Measurements from ENCODE around the gene MAP2K2. TPM values are rescaled to one million over a fixed set of nuclear protein-coding genes. Genes with fewer than 3 reads are reported as not detected.

MAP2K2 gene
- total RNA-seq, 1 experiment from 2014 or later: 185 TPM

DNA sequence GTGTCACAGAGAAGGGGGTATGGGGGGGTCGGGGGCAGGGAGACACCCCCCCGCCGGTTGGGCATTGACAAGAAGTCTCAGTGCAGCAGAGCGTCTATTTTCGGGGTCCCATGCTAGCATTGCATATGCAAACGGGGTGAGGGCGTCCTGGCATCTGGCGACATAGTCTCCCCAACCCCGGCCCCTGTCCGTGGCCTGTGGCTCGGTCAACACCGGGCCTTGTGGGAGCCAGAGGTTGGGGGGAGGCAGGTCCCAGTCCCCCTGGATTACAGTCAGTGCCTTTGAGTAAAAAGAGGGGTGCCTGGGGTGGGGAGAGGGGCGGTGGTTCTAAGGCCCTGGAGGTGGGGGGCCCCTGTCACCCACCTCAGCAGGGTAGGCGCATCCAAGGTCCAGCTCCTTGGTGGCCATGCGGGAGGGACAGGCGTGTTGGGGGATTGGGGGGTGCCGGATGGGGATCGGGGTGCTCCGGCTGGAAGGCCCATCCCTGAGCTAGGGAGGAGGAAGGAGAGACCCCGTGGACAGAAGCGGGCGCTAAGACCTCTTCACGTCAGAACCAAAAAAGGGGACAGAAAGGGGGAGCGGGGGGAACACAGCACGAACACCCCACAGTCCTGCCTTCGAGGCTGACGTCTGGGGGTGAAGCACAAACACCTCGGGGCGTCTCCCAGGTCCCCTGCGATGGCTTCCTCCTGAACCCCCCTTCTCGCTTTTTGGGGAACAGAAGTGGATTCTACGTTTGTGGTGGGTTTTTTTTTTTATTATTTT is 78.1 kb downstream of the MAP2K2 start:
- CTCF ChIA-PET: no interaction called here
- Histone ChIP-seq H3K36me3 (ENCODE audit: insufficient read depth, low read length, poor library complexity, severe bottlenecking) (peaks cover 6% of the 10 kb centered on the region), H3K4me3 (ENCODE audit: low read depth, low read length, poor library complexity, severe bottlenecking) (no peak overlapping the region), H3K4me1 (ENCODE audit: insufficient read depth, low read length, poor library complexity, severe bottlenecking) (no peaks in the 10 kb centered on the region), H3K9me3 (ENCODE audit: low read depth, low read length, poor library complexity, severe bottlenecking) (no peaks in the 10 kb centered on the region), H3K27ac (ENCODE audit: low read depth, low read length, poor library complexity, severe bottlenecking) (no peak overlapping the region), H3K27me3 (replicated peaks; ENCODE audit: insufficient read depth, low read depth, low read length, poor library complexity) (no peaks in the 10 kb centered on the region)
- BruUV-seq (replicated peaks): no TSS peak
- intact Hi-C loops (cut with micrococcal nuclease; ENCODE audit: unreplicated experiment): no loop called here
- POLR2A ChIA-PET (ENCODE audit: low non-redundant PET): no interaction called here
- TF ChIP-seq EZH2 (IDR thresholded peaks at IDR 0.05; ENCODE audit: borderline replicate concordance, low read depth, low read length, poor library complexity, severe bottlenecking): no peak
- TF ChIP-seq, protein P1, sequence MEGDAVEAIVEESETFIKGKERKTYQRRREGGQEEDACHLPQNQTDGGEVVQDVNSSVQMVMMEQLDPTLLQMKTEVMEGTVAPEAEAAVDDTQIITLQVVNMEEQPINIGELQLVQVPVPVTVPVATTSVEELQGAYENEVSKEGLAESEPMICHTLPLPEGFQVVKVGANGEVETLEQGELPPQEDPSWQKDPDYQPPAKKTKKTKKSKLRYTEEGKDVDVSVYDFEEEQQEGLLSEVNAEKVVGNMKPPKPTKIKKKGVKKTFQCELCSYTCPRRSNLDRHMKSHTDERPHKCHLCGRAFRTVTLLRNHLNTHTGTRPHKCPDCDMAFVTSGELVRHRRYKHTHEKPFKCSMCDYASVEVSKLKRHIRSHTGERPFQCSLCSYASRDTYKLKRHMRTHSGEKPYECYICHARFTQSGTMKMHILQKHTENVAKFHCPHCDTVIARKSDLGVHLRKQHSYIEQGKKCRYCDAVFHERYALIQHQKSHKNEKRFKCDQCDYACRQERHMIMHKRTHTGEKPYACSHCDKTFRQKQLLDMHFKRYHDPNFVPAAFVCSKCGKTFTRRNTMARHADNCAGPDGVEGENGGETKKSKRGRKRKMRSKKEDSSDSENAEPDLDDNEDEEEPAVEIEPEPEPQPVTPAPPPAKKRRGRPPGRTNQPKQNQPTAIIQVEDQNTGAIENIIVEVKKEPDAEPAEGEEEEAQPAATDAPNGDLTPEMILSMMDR (conservative IDR thresholded peaks at IDR 0.05; ENCODE audit: low read depth, low read length): no peak
- no peak for DNase-seq (ENCODE audit: low spot score)

DNA sequence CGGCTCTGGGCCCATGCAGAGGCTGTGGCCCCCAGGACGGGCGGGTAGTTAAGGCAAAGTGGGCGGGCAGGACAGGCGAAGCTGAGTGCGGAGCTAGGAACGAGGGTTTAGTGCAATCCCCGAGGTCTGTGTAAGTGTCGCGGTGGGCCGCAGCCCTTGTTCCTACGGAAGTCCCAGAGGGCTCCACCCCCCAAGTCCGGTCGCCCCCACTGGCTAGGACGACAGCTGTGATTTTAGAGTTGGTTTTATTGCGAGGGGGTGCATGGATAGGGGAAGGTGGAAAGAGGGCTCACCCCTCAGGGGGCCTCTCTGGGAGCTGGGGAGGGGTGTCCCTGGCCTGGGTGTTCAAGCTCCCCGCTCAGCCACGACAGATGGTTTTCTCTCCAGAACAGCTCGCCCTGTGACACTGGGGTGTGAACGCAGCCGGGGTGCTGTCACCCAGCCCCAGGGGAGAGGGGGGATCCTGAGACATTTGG is 78.9 kb downstream of the MAP2K2 start:
- BruUV-seq (replicated peaks): no TSS peak
- Histone ChIP-seq H3K27me3 (replicated peaks; ENCODE audit: insufficient read depth, low read depth, low read length, poor library complexity) (no peaks in the 10 kb centered on the region), H3K9me3 (ENCODE audit: low read depth, low read length, poor library complexity, severe bottlenecking) (no peaks in the 10 kb centered on the region), H3K4me3 (ENCODE audit: low read depth, low read length, poor library complexity, severe bottlenecking) (no peak overlapping the region), H3K4me1 (ENCODE audit: insufficient read depth, low read length, poor library complexity, severe bottlenecking) (no peaks in the 10 kb centered on the region), H3K27ac (ENCODE audit: low read depth, low read length, poor library complexity, severe bottlenecking) (no peak overlapping the region), H3K36me3 (ENCODE audit: insufficient read depth, low read length, poor library complexity, severe bottlenecking) (peaks cover 6% of the 10 kb centered on the region)
- POLR2A ChIA-PET (ENCODE audit: low non-redundant PET): no interaction called here
- DNase-seq (ENCODE audit: low spot score): no peak
- CTCF ChIA-PET: interaction anchor here (0.5 kb wide), 1 partner anchor 193 kb away, joined by 3 read pairs; no protein-coding TSS in a partner anchor
- intact Hi-C loops (cut with micrococcal nuclease; ENCODE audit: unreplicated experiment): no loop called here
- TF ChIP-seq, protein P1 (conservative IDR thresholded peaks at IDR 0.05; ENCODE audit: low read depth, low read length): no peak
- TF ChIP-seq EZH2 (IDR thresholded peaks at IDR 0.05; ENCODE audit: borderline replicate concordance, low read depth, low read length, poor library complexity, severe bottlenecking): no peak

DNA sequence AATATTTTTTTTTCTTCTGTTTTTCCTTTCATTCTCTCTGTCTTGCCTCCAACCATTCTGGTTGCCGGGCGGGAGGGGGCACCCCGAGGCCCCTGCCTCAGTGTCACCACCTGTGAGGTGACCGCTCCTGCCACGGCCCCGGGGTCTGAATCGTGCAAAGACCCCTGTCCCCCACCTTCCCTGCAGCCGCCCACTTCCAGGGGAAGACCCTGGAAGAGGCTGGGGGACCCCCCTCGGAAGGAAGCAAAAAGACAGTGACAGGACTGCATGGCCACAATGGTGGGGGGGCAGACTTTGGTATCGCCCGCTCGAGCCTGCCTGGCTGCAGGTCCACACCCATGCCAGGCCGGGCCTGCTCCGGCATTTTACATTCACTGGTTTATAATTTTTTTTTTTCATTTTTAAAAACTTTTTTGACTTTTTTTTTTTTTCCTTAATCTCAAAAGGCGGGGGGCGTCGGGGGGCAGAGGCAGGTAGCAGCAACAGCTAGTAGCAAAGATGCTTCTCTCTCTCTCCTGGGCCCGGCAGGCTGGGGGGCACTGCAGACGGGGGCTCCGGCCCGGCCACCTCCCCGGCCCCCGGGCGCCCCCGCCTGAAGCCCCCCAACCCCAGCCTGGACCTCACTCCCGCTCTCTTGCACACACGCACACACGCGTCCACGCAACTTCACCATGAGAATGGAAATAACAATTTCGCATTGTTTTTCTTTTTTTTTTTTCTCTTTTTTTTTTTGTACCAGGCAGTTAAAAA is 79.8 kb downstream of the MAP2K2 start:
- Histone ChIP-seq H3K27me3 (replicated peaks; ENCODE audit: insufficient read depth, low read depth, low read length, poor library complexity) (no peaks in the 10 kb centered on the region), H3K9me3 (ENCODE audit: low read depth, low read length, poor library complexity, severe bottlenecking) (no peaks in the 10 kb centered on the region), H3K27ac (ENCODE audit: low read depth, low read length, poor library complexity, severe bottlenecking) (no peak overlapping the region), H3K4me3 (ENCODE audit: low read depth, low read length, poor library complexity, severe bottlenecking) (no peak overlapping the region), H3K36me3 (ENCODE audit: insufficient read depth, low read length, poor library complexity, severe bottlenecking) (no peaks in the 10 kb centered on the region), H3K4me1 (ENCODE audit: insufficient read depth, low read length, poor library complexity, severe bottlenecking) (no peaks in the 10 kb centered on the region)
- intact Hi-C loops (cut with micrococcal nuclease; ENCODE audit: unreplicated experiment): no loop called here
- DNase-seq (ENCODE audit: low spot score): no peak
- no TSS peak for BruUV-seq (replicated peaks)
- ChIA-PET CTCF (no interaction called here), POLR2A (ENCODE audit: low non-redundant PET) (no interaction called here)
- TF ChIP-seq, protein P1 (conservative IDR thresholded peaks at IDR 0.05; ENCODE audit: low read depth, low read length): no peak
- TF ChIP-seq EZH2 (IDR thresholded peaks at IDR 0.05; ENCODE audit: borderline replicate concordance, low read depth, low read length, poor library complexity, severe bottlenecking): no peak
